T-helper 17 cell (primary cell): ENCODE measurements around the gene GPATCH2L. TPM values are rescaled to one million over a fixed set of nuclear protein-coding genes. Genes with fewer than 3 reads are reported as not detected.

Experiments
- ATAC-seq: fragments of 150-1000 bp; cut with Tn5 transposase; 2 replicates; pipeline ENCODE4 v1.10.0; 2021; ENCODE audit warnings: mild to moderate bottlenecking, moderate library complexity
- DNase-seq, 3 donors: peaks; one replicate each; pipeline versions ENCODE4 v3.0.0 to v3.0.0-alpha.2; 2020 to 2021
- H3K9me3 ChIP-seq: one replicate; pipeline ENCODE4 v1.7.0; 2013; ENCODE audit warnings: low read length, mild to moderate bottlenecking; ENCODE audit not compliant: control insufficient read depth, poor library complexity, severe bottlenecking
- H3K27ac Mint-ChIP-seq: one replicate; pipeline ENCODE4 v1.8.0; 2022; ENCODE audit warnings: mild to moderate bottlenecking, moderate library complexity, mixed read lengths
- H3K27me3 Mint-ChIP-seq: one replicate; pipeline ENCODE4 v1.8.0; 2022; ENCODE audit warnings: mixed read lengths
- H3K36me3 Mint-ChIP-seq: one replicate; pipeline ENCODE4 v1.8.0; 2022; ENCODE audit warnings: low read depth, mixed read lengths
- H3K4me1 Mint-ChIP-seq: one replicate; pipeline ENCODE4 v1.8.0; 2022; ENCODE audit warnings: mild to moderate bottlenecking, mixed read lengths
- H3K4me3 Mint-ChIP-seq: one replicate; pipeline ENCODE4 v1.8.0; 2022; ENCODE audit warnings: mild to moderate bottlenecking, moderate library complexity, mixed read lengths
- total RNA-seq, 4 donors: library from RNA in 2 of 4; stranded (reverse) in 2 of 4; gene quantifications; one replicate each; pipeline ENCODE4 v1.2.3 and lab custom pipeline; 2022 to 2026

Gene GPATCH2L
- total RNA-seq, 2 donors from 2014 or later = 62.0 to 63.9 TPM

DNA sequence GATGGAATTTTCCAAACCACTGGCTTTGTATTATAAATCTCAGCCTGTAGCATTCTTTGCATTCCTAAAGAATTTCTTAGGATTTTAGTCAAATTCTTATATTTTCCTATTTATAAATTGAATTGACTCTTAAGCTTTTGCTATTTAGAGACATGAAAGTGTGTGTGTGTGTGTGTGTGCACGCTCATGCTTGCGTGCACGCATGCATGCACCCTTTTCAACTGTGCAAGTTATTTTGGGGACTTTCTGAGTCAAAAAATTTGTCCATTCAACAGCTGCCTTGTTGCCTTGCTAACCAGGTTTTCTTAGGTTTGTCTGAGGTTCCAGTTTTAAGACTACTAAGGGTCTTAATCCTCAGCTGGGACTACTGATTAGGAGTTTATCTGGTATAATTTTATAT, 42.6 kb downstream of the GPATCH2L start:
- H3K36me3 Mint-ChIP-seq = peaks cover 4% of the 10 kb centered on the region

DNA sequence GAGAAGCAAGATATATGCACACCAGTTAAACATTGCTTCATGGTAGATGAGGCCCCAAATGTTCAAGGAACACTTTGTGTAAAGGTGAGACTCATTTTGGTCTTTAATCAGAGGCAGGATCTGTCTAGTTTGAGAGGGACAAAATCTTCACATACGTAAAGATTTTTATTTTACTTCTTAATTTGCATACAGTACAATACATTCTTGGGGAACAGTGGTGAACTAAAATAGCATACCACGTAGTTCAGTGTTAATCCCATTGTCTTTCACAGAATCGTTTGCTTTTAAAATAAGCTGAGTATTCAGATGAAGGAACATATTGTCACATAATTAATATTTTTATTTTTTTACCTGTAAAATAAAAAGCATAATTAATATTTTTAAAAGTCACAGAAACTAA, 43.3 kb downstream of the GPATCH2L start:
- H3K27me3 Mint-ChIP-seq = no peaks in the 10 kb centered on the region

More for the DNA sequence above, 42.6 kb downstream of the GPATCH2L start:
- H3K4me3 Mint-ChIP-seq = no peak overlapping the region
- H3K9me3 ChIP-seq = no peaks in the 10 kb centered on the region
- no peak for ATAC-seq
- DNase-seq = no peak
- H3K4me1 Mint-ChIP-seq = peaks cover 2% of the 10 kb centered on the region
- no peak overlapping the region for H3K27ac Mint-ChIP-seq
- no peaks in the 10 kb centered on the region for H3K27me3 Mint-ChIP-seq

DNA sequence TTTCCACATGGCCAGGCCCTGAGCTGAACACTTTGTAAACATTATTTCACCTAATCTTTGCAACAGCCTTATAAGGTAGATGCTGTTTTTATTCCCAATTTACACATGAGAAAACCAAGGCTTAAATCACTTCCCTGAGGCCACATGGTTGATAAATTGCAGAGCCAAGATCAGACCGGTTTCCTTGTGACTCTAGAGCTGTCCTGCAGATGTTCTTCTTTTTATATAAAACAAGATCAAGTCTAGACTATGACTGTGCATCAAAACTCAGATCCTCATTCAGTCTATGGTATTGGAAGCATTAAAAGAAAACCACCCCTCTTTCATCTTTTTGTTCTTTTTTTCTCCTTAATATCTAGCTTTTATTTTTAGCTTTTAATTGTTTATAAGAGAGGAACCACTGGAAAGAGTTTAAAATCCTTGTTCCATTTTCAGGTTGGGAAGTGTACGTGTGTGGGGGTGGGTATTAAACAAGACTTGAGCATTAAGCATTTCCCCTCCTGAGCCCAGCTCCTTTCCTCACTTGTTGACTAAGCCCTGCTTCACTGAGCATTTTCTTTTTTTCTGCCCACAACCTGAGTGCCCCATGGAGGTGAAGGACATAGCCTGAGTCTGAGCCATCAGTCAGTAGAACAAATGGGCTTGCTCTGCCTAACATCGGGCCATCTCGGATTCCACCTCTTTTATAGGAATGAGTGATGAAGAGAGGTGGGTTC, 45.4 kb downstream of the GPATCH2L start:
- Mint-ChIP-seq H3K27me3 (no peaks in the 10 kb centered on the region), H3K4me3 (no peak overlapping the region), H3K36me3 (peaks cover 6% of the 10 kb centered on the region), H3K27ac (no peak overlapping the region), H3K4me1 (no peaks in the 10 kb centered on the region)
- ATAC-seq (no peak), DNase-seq (no peak)
- no peaks in the 10 kb centered on the region for H3K9me3 ChIP-seq

More for the DNA sequence above, 43.3 kb downstream of the GPATCH2L start:
- Mint-ChIP-seq H3K27ac (no peak overlapping the region), H3K36me3 (peaks cover 4% of the 10 kb centered on the region), H3K4me3 (no peak overlapping the region), H3K4me1 (peaks cover 2% of the 10 kb centered on the region)
- no peak for ATAC-seq
- H3K9me3 ChIP-seq = no peaks in the 10 kb centered on the region
- no peak for DNase-seq

DNA sequence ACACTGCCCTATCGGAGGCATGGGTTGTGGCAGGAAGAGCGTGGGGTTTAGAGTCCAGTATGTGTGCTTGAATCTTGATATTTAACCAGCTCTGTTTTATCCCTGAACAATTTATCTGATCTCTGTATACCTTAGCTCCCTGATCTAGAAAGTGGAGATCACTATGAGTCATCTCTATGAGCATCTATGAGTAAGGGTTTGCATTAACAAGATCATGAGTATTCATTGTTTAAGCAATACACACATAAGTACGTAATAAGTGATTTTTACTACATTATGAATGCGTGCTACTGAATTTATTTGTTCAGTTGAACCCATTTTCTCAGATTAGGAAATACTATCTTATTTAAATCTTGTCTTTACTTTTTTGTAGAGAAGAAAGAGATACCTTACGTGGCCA, 49.4 kb downstream of the GPATCH2L start:
- DNase-seq (no peak), ATAC-seq (no peak)
- Mint-ChIP-seq H3K27ac (no peak overlapping the region), H3K27me3 (no peaks in the 10 kb centered on the region), H3K4me3 (no peak overlapping the region), H3K36me3 (peaks cover 12% of the 10 kb centered on the region), H3K4me1 (no peaks in the 10 kb centered on the region)
- no peaks in the 10 kb centered on the region for H3K9me3 ChIP-seq

DNA sequence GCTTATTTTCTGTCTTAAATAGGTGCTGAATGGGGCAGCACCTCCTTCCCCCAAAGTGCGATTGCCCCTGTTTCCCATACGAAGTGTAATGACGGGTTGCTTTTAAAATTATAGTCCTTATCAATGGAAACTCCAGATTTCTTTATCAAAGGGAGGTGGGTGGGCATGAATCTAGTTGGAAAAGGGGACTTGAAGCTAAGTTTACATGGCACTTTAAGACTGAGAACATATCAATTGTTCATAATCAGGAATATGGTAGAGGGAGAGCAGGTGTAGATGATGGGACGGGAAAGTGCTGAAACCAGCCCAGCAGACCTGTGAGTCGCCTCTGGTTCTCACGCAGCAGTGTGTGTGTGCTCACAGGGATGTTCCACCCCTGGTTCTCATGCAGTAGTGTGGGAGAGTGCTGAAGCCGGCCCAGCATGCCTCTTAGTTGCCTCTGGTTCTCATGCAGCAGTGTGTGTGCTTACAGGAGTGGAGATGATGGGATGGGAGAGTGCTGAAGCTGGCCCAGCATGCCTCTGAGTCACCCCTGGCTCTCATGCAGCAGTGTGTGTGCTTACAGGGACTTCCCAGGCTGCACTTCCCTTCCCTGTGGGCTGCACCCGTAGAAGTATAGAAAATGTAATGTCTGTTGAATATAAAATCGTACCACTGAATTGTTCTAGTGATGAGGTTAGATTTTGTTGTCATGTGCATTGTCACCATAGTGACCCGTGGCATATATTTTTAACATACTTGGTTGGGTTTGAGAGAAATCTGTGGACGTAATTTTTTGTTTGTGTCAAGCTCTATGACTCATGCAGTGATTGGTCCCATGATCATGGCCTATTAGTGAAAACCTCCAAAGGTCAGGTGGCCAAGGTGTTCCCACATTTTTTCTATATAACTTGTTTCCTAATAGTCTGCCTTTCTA, 51.6 kb downstream of the GPATCH2L start:
- ATAC-seq (no peak), DNase-seq (no peak)
- no peaks in the 10 kb centered on the region for H3K9me3 ChIP-seq
- Mint-ChIP-seq H3K27me3 (no peaks in the 10 kb centered on the region), H3K4me1 (no peaks in the 10 kb centered on the region), H3K27ac (no peak overlapping the region), H3K36me3 (peaks cover 10% of the 10 kb centered on the region), H3K4me3 (no peak overlapping the region)

DNA sequence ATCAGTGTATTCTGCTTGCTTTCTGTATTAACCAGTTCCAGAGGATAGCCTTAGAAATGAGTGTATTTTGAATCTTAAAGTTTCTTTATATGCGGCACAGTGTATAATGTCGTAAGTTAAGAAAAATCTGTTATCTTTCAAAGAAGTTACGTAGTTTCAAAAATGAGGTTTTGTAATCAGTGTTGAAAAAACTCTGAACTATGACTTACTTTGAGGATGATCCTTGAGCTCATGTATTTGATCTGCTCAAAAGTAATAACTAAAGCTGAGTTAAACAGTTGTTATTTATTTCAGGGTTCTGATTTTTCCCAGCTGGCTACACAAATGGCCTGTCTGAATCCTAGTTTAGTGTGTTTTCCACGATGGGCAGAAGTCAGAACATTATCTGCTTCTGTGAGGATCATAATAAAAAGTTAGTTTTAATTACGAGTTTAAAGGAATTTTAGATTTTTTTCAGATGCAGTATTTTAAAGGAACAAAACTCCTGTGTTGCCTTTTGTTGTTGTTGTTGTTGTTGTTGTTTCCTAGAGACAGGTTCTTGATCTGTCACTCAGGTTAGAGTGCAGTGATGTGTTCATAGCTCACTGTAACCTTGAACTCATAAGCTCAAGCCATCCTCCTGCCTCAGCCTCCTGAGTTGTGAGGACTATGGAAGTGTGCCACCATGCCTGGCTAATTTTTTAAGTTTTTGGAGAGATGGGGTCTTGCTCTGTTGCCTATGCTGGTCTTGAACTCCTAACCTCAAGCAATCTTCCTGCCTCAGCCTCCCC, 52.9 kb downstream of the GPATCH2L start:
- DNase-seq (no peak), ATAC-seq (no peak)
- Mint-ChIP-seq H3K4me1 (no peaks in the 10 kb centered on the region), H3K36me3 (peaks cover 10% of the 10 kb centered on the region), H3K27ac (no peak overlapping the region), H3K4me3 (no peak overlapping the region), H3K27me3 (no peaks in the 10 kb centered on the region)
- H3K9me3 ChIP-seq = no peaks in the 10 kb centered on the region

DNA sequence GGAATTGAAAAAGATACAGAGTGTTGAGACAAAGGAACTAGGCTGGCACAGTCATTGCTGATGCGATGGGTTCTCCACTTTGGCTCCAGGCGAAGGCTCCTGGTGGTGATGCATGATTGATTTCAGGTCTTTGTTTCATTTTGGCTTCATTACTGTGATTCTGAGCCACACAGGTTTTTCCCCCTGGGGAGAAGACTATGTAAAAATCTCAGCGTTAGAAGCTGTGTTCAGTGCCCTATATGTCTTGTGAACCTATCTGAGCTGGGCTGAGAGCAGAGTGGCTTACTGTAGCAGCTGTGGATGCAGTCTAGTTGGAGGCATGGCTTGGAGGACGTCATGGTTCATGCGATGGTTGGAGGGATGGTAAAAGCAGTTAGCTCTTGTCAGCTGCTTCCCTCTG, 54.0 kb downstream of the GPATCH2L start:
- Mint-ChIP-seq H3K27ac (no peak overlapping the region), H3K4me3 (no peak overlapping the region), H3K36me3 (peaks cover 8% of the 10 kb centered on the region), H3K4me1 (no peaks in the 10 kb centered on the region), H3K27me3 (no peaks in the 10 kb centered on the region)
- DNase-seq = no peak
- no peaks in the 10 kb centered on the region for H3K9me3 ChIP-seq
- ATAC-seq = no peak

DNA sequence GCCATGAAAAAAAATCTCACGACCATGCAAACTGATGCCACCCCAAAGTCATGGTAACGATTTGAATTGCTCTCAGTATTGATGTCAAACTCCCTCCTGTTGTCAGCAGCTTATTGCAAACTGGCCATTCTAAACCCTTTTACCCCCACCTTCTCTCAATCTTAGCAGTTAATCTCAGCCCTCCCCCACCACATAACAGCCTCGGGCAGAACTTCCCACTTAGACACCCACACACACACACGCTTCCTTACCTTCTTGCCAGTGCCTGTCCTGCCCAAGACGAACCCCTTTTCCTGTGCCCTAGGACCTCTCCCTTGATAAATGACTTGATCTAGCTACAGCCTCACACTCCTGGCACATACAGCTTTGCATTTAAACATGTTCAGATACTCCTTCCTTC, 56.6 kb downstream of the GPATCH2L start:
- H3K4me1 Mint-ChIP-seq = no peaks in the 10 kb centered on the region
- ATAC-seq (no peak), DNase-seq (no peak)
- H3K9me3 ChIP-seq = no peaks in the 10 kb centered on the region
- no peak overlapping the region for H3K27ac Mint-ChIP-seq
- no peaks in the 10 kb centered on the region for H3K27me3 Mint-ChIP-seq
- peaks cover 6% of the 10 kb centered on the region for H3K36me3 Mint-ChIP-seq
- H3K4me3 Mint-ChIP-seq = no peak overlapping the region

DNA sequence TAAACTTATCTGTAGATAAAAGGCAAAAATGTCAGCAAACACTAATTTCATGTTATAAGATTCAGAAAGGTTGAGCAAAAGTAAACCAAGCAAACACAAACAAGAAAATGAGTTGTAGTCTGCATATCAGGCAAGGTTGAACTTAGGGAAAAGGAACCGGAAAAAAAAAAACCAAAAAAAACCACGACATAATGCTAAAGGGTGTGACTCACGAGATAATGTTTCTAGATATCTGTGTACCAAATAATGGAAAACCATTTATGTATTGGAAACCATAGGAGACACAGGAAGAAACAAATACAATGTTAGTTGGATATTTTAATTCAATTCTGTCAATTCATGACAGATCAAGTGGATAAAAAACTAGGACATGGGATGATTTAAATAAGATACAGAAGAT, 60.5 kb downstream of the GPATCH2L start:
- no peak overlapping the region for H3K4me3 Mint-ChIP-seq
- H3K27ac Mint-ChIP-seq = no peak overlapping the region
- H3K4me1 Mint-ChIP-seq = no peaks in the 10 kb centered on the region
- no peak for ATAC-seq
- no peaks in the 10 kb centered on the region for H3K27me3 Mint-ChIP-seq
- no peak for DNase-seq
- H3K36me3 Mint-ChIP-seq = peaks cover 2% of the 10 kb centered on the region
- H3K9me3 ChIP-seq = no peaks in the 10 kb centered on the region

DNA sequence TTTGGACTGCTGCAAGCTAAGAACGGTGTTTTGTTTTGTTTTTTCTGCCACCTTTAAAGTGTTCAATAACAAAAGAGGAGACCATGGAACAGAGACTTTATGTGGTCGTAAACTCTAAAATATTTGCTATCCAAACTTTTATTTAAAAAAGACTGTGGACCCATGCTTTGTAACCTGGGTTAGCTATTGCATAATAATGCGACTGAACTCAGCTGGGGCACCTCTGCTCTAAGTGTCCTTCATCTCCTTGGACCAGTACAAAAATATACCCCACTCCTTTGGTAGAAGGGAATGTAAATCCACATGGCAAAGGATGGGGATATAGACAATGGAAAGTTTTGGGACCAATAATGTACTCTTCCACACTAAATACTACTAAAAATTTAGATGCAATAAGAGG, 65.5 kb downstream of the GPATCH2L start:
- ATAC-seq (no peak), DNase-seq (no peak)
- Mint-ChIP-seq H3K4me1 (no peaks in the 10 kb centered on the region), H3K27me3 (no peaks in the 10 kb centered on the region), H3K4me3 (no peak overlapping the region), H3K27ac (no peak overlapping the region), H3K36me3 (peaks cover 2% of the 10 kb centered on the region)
- no peaks in the 10 kb centered on the region for H3K9me3 ChIP-seq

DNA sequence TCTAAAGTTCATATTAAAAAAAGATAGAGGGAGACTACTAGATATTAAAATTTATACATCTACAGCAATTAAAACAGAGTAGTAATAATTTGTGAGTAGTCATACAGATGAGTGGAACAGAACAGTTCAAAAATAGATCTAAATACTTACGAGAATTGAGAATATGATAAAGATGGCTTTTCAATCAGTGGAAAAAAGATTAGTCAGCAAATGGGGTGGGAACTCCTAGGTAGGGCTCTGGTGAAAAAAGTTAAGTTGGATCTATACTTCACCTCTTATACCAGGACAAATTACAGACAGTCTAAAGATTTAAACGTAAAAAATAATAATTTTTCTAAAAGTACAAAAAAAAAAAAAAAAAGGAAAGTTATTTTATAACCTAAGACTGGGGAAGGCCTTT, 66.9 kb downstream of the GPATCH2L start:
- Mint-ChIP-seq H3K4me3 (no peak overlapping the region), H3K36me3 (peaks cover 2% of the 10 kb centered on the region), H3K27ac (no peak overlapping the region), H3K4me1 (no peaks in the 10 kb centered on the region), H3K27me3 (no peaks in the 10 kb centered on the region)
- ATAC-seq = no peak
- DNase-seq = no peak
- no peaks in the 10 kb centered on the region for H3K9me3 ChIP-seq

DNA sequence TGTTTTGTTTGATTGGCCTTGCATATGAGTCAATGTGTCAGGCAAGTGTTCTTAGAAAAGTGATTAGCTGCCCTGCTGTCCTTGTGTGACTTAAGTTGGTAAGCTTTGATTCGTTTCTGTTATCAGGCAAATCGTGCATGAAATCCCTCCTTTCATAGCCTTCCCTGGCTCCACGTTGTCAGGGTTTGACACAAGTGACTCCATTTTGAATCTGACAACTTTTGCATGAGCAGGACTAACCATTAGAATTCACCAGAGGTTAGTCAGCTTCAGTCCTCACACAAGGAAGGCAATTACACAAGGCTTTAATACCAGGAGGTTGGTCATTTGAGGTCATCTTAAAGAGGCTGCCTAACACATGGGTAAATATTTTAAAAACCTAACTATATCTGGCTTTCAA, 68.2 kb downstream of the GPATCH2L start:
- no peak for ATAC-seq
- H3K27ac Mint-ChIP-seq = no peak overlapping the region
- peaks cover 1% of the 10 kb centered on the region for H3K9me3 ChIP-seq
- H3K36me3 Mint-ChIP-seq = peaks cover 2% of the 10 kb centered on the region
- DNase-seq = no peak
- no peak overlapping the region for H3K4me3 Mint-ChIP-seq
- no peaks in the 10 kb centered on the region for H3K27me3 Mint-ChIP-seq
- no peaks in the 10 kb centered on the region for H3K4me1 Mint-ChIP-seq

DNA sequence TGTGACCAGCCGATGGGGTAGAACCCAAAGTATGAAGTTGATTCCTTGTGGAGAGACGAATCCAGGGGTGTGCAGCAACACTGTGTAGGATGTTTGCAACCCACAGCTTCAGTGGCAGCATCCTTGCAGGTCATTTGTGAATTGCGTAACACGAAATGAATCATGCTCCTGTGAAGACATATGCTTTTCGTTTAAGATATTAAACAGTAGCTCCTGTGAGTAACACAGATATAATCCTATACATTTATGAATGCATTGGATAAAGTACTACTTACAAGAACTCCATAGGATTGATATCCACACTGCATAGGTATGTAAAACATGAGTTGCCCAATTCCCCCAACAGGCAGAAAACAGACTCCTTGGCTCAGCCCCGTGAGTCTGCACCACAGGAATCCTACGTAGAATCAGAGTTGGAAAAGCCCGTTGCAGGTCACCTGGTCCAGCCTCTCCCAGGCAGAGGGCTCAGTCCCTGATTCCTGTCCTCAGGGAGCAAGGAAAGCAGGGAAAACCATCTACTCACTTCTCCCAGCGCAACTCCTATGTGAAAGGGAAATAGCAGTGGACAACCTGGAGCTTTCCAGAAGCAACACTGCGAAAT, 75.8 kb downstream of the GPATCH2L start:
- Mint-ChIP-seq H3K4me1 (no peaks in the 10 kb centered on the region), H3K27ac (no peak overlapping the region), H3K27me3 (no peaks in the 10 kb centered on the region), H3K36me3 (no peaks in the 10 kb centered on the region), H3K4me3 (no peak overlapping the region)
- ATAC-seq = no peak
- peaks cover 2% of the 10 kb centered on the region for H3K9me3 ChIP-seq
- no peak for DNase-seq
